ENCODE results near the gene RPE.

DNA sequence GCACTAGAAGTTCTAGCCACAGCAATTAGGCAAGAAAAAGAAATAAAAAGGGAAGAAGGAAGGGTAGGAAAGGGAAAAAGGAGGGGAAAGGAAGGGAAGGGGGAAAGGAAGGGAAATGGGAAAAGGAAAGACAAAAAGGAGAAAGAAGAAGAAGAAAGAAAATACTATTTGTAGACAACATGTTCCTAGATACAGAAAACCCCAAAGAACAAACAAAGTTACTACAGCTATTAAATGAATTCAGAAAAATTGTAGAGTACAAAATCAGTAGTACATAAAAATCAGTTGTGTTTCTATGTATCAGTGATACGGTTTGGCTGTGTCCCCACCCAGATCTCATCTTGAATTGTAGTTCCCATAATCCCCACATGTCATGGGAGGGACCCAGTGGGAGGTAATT is 52.3 kb downstream of the RPE start:
- no peak for TF ChIP-seq CTCF (IDR thresholded peaks at IDR 0.05)
- no peak for TF ChIP-seq POLR2A (IDR thresholded peaks at IDR 0.05)
- no peak for TF ChIP-seq POLR2AphosphoS5 (IDR thresholded peaks at IDR 0.05)

Data from breast epithelium (tissue), 3 donors.